ENCODE results near the gene KLHL24.

DNA sequence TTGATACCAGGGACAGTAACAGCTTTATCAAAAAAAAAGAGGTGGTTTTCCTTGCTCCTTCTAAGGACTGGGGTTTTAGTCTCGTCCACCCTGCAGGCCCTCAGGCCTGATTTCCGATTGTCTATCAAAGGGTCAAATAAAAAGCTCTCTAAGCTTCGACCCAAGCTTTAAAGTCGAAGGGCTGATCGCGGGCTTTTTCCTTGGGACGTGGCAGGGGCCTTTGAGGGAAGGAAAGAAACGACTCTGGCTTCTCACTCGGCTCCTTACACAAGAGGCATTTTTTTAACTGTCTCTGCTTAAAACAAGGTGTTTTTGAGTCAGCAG is 354 bp upstream of the KLHL24 start:
- TF ChIP-seq, protein P1, sequence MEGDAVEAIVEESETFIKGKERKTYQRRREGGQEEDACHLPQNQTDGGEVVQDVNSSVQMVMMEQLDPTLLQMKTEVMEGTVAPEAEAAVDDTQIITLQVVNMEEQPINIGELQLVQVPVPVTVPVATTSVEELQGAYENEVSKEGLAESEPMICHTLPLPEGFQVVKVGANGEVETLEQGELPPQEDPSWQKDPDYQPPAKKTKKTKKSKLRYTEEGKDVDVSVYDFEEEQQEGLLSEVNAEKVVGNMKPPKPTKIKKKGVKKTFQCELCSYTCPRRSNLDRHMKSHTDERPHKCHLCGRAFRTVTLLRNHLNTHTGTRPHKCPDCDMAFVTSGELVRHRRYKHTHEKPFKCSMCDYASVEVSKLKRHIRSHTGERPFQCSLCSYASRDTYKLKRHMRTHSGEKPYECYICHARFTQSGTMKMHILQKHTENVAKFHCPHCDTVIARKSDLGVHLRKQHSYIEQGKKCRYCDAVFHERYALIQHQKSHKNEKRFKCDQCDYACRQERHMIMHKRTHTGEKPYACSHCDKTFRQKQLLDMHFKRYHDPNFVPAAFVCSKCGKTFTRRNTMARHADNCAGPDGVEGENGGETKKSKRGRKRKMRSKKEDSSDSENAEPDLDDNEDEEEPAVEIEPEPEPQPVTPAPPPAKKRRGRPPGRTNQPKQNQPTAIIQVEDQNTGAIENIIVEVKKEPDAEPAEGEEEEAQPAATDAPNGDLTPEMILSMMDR (conservative IDR thresholded peaks at IDR 0.05 in 1 of 2, IDR thresholded peaks at IDR 0.05 in 1 of 2; ENCODE audit: extremely low read depth in 1 of 2, insufficient read depth in 1 of 2, low read depth in 1 of 2, low read length in 2 of 2): no peak
- TF ChIP-seq EZH2 (IDR thresholded peaks at IDR 0.05; ENCODE audit: borderline replicate concordance, low read length): no peak

All from mammary epithelial cell (primary cell).